Measurements from ENCODE around the gene BICC1. TPM values are rescaled to one million over a fixed set of nuclear protein-coding genes. Genes with fewer than 3 reads are reported as not detected.

BICC1 gene, protein sequence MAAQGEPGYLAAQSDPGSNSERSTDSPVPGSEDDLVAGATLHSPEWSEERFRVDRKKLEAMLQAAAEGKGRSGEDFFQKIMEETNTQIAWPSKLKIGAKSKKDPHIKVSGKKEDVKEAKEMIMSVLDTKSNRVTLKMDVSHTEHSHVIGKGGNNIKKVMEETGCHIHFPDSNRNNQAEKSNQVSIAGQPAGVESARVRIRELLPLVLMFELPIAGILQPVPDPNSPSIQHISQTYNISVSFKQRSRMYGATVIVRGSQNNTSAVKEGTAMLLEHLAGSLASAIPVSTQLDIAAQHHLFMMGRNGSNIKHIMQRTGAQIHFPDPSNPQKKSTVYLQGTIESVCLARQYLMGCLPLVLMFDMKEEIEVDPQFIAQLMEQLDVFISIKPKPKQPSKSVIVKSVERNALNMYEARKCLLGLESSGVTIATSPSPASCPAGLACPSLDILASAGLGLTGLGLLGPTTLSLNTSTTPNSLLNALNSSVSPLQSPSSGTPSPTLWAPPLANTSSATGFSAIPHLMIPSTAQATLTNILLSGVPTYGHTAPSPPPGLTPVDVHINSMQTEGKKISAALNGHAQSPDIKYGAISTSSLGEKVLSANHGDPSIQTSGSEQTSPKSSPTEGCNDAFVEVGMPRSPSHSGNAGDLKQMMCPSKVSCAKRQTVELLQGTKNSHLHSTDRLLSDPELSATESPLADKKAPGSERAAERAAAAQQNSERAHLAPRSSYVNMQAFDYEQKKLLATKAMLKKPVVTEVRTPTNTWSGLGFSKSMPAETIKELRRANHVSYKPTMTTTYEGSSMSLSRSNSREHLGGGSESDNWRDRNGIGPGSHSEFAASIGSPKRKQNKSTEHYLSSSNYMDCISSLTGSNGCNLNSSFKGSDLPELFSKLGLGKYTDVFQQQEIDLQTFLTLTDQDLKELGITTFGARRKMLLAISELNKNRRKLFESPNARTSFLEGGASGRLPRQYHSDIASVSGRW
- total RNA-seq (2021; ENCODE audit: unreplicated experiment) = 0.67 TPM
- 0.11 TPM for polyA plus RNA-seq (2012; ENCODE audit: insufficient read length)
- percentile 31 among the genes with signal in this experiment for Bru-seq, nascent RNA
- percentile 24 among the genes with signal in this experiment for BruChase-seq, experiment 1, labeled RNA remaining after a 2-hour chase
- percentile 23 among the genes with signal in this experiment for BruChase-seq, experiment 2, labeled RNA remaining after a 6-hour chase
- long read RNA-seq, partial matches to known transcripts = 1 of 1 reads
- long read RNA-seq, other reads (novel, unspliced or antisense) = 0 of 1 reads

DNA sequence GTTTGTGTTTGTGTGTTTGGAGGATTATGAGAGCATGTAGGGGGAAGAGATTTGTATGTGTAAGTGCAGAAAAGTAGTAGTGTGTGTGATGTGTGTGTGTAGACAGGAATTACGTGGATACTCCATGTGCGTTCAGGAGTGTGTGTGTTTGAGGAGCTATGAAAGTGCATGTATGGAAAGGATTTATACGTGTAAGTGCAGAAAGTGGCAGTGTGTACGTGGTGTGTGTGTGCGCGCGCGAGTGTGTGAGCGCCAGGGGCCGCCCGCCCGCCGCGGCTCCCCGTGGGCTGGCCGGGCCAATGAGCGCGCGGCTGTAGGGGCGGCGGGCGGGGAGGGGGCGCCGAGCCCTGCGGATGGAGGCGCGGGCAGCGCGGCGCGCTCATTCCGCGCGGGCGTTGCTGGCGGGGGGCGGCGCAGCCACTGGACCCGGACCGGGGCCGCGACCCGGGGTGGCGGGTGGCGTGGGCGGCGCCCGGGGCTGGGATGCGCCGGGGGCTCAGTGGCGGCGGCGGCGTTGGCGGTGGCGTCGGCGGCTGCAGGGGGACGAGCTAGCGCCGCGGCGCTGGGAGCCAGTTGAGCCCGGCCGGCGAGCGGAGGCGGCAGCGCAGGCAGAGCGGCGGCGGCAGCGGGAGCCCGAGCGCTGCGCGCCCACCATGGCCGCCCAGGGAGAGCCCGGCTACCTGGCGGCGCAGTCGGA is at the start of gene BICC1:
TSS of gene BICC1 (plus strand) at position 382 of the 697 bp plus-strand sequence. CDS start at position 654, 272 bp downstream.
- intact Hi-C loops (cut with micrococcal nuclease; ENCODE audit: unreplicated experiment) (loop anchor here (10.0 kb wide), 1 partner anchor 208 kb away; no protein-coding TSS in a partner anchor), in situ Hi-C loops (cut with HindIII; ENCODE audit: low pct_unique_long_range_greater_than_20kb, low sequenced_read_pairs) (no loop called here)
- peaks cover 4% of the 10 kb centered on the region; the same call in 1 of the 2 replicates for H3K4me1 ChIP-seq (ENCODE audit: control insufficient read depth, insufficient read depth, low read length)
- H3K9me3 ChIP-seq (ENCODE audit: control insufficient read depth, insufficient read depth, low read depth, low read length) = no peaks in the 10 kb centered on the region
- BruUV-seq (replicated peaks) = no TSS peak
- H3K27me3 ChIP-seq (ENCODE audit: control insufficient read depth, insufficient read depth, low read length) = peaks cover 37% of the 10 kb centered on the region
- DNase-seq (ENCODE audit: low read depth, low spot score) = no peak
- TF ChIP-seq, protein P1, sequence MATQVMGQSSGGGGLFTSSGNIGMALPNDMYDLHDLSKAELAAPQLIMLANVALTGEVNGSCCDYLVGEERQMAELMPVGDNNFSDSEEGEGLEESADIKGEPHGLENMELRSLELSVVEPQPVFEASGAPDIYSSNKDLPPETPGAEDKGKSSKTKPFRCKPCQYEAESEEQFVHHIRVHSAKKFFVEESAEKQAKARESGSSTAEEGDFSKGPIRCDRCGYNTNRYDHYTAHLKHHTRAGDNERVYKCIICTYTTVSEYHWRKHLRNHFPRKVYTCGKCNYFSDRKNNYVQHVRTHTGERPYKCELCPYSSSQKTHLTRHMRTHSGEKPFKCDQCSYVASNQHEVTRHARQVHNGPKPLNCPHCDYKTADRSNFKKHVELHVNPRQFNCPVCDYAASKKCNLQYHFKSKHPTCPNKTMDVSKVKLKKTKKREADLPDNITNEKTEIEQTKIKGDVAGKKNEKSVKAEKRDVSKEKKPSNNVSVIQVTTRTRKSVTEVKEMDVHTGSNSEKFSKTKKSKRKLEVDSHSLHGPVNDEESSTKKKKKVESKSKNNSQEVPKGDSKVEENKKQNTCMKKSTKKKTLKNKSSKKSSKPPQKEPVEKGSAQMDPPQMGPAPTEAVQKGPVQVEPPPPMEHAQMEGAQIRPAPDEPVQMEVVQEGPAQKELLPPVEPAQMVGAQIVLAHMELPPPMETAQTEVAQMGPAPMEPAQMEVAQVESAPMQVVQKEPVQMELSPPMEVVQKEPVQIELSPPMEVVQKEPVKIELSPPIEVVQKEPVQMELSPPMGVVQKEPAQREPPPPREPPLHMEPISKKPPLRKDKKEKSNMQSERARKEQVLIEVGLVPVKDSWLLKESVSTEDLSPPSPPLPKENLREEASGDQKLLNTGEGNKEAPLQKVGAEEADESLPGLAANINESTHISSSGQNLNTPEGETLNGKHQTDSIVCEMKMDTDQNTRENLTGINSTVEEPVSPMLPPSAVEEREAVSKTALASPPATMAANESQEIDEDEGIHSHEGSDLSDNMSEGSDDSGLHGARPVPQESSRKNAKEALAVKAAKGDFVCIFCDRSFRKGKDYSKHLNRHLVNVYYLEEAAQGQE (IDR thresholded peaks at IDR 0.05; ENCODE audit: insufficient read depth in 1 of 2, low read depth in 2 of 2, low read length in 1 of 2) = no peak
- TF ChIP-seq POLR2AphosphoS5 (IDR thresholded peaks at IDR 0.05; ENCODE audit: low read depth, low read length) = no peak
- H3K4me3 ChIP-seq (ENCODE audit: low read depth in 2 of 2, low read length in 2 of 2) = peak within 1 kb of the TSS; percentile 46 to 56
- ChIA-PET CTCF (interaction anchor here (0.7 kb wide), 1 partner anchor 45 kb away, joined by 4 read pairs; no protein-coding TSS in a partner anchor), POLR2A (interaction anchor here (0.5 kb wide), 1 partner anchor 111 kb away, joined by 3 read pairs; no protein-coding TSS in a partner anchor)
- no peak within 1 kb of the TSS for H3K27ac ChIP-seq (ENCODE audit: low read length)
- no peaks in the 10 kb centered on the region for H3K36me3 ChIP-seq (ENCODE audit: control insufficient read depth, insufficient read depth, low read length)
- peak; percentile 81 for ATAC-seq

DNA sequence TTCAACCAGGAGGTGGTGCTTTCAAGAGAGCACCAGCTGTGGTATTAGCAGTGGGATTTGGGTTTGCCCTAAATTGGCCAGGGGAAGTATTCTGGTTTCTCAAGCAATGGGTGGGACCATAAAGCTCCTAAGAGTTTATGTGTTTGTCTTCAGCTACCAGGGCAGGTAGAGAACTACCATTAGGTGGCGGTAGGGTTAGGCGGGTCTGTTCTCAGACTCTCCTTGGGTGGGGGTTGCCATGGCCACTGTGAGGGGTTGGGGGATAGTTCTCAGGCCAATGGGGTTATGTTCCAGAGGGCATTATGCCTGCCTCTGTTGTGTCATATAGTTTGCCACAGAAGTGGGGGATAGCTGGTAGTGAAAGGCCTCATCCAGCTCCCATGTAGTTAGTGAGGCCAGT is 47.7 kb upstream of the BICC1 start:
- H3K9me3 ChIP-seq (ENCODE audit: control insufficient read depth, insufficient read depth, low read depth, low read length) = no peaks in the 10 kb centered on the region; the same call in 1 of the 2 replicates
- ATAC-seq (no peak), DNase-seq (ENCODE audit: low read depth, low spot score) (no peak)
- intact Hi-C loops (cut with micrococcal nuclease; ENCODE audit: unreplicated experiment) = no loop called here
- CTCF ChIA-PET = no interaction called here
- POLR2A ChIA-PET = no interaction called here
- H3K27me3 ChIP-seq (ENCODE audit: control insufficient read depth, insufficient read depth, low read length) = peaks cover 4% of the 10 kb centered on the region; the same call in 1 of the 2 replicates
- H3K4me3 ChIP-seq (ENCODE audit: low read depth in 2 of 2, low read length in 2 of 2) = no peak overlapping the region
- BruUV-seq (replicated peaks) = no TSS peak
- H3K36me3 ChIP-seq (ENCODE audit: control insufficient read depth, insufficient read depth, low read length) = no peaks in the 10 kb centered on the region
- in situ Hi-C loops (cut with HindIII; ENCODE audit: low pct_unique_long_range_greater_than_20kb, low sequenced_read_pairs) = no loop called here
- no peak overlapping the region for H3K27ac ChIP-seq (ENCODE audit: low read length)
- no peaks in the 10 kb centered on the region for H3K4me1 ChIP-seq (ENCODE audit: control insufficient read depth, insufficient read depth, low read length)
- TF ChIP-seq SIN3A (IDR thresholded peaks at IDR 0.05; ENCODE audit: borderline replicate concordance, insufficient read depth, low read depth, low read length) = no peak
- TF ChIP-seq, protein P2, sequence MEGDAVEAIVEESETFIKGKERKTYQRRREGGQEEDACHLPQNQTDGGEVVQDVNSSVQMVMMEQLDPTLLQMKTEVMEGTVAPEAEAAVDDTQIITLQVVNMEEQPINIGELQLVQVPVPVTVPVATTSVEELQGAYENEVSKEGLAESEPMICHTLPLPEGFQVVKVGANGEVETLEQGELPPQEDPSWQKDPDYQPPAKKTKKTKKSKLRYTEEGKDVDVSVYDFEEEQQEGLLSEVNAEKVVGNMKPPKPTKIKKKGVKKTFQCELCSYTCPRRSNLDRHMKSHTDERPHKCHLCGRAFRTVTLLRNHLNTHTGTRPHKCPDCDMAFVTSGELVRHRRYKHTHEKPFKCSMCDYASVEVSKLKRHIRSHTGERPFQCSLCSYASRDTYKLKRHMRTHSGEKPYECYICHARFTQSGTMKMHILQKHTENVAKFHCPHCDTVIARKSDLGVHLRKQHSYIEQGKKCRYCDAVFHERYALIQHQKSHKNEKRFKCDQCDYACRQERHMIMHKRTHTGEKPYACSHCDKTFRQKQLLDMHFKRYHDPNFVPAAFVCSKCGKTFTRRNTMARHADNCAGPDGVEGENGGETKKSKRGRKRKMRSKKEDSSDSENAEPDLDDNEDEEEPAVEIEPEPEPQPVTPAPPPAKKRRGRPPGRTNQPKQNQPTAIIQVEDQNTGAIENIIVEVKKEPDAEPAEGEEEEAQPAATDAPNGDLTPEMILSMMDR (IDR thresholded peaks at IDR 0.05) = 0 out of 2 replicates have a peak, but pooled peaks have one; percentile 7
